Activated gamma-delta T cell treated with Interleukin-2 at 50 U/mL for 16 hours (primary cell): Measurements from ENCODE around the gene CDKN2B-AS1.
"Not testable (repeated sequence)": the region's sequence is repeated elsewhere in the genome, so short reads cannot be mapped to it uniquely, and the experiment has no call there.

ENCODE experiments used
- DNase-seq: peaks from one replicate; pipeline ENCODE4 v3.0.0-alpha.2; 2020

The CDKN2B-AS1 gene

DNA sequence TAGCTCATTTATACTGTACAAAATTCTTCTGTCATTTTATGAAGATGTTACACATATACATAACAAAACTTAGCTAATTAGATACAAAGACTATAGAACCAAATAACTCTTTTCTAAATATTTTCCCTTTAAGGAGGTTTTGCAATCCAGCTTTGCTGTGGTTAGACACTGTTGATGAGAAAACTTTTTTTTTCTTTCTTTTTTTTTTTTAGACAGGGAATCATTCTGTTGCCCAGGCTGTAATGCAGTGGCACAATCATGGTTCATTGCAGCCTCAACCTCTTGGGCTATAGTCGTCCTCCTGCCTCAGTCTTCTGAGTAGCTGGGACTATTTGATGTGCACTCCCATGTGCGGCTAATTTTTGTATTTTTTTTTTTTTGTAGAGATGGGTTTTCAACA, 53.0 kb downstream of the CDKN2B-AS1 start:
- DNase-seq, result no peak

DNA sequence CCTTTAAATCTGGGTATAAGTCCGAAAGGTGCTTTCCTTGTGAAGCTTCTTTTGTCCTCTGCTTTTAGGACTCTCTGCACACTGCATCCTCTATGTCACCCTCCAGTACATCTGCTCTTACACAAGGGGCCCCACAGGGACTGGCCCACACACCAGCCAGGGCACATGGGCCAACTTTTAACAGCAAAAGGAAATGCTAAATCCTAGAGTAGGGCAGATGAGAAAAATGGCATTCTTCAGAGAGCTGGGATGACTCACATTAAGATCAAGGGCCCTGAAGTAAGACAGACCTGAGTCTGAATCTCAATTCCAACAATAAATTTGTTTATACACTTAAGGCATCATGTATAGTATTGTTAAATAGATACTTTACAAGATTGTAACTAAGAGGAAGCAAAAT, 54.8 kb downstream of the CDKN2B-AS1 start:
- DNase-seq, result no peak

DNA sequence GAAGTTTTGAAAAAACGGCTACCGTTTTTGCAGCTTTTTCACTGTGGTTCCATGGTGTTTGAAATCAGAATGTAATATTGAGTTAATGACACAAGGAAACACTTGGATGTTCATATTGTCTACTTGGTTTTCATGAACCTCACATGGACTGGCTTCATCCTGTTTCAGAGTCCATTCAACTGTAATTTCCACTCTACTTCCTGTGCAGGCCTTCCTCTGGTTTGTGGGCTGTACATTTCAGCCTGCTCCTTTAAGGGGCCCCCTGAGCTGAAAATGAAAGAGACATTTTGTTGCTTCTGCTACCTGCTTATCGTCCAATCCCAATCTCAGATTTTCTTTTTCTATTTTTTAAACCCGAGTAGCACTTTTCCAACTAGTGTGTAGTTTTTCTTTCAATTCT, 56.3 kb downstream of the CDKN2B-AS1 start:
- no peak for DNase-seq

DNA sequence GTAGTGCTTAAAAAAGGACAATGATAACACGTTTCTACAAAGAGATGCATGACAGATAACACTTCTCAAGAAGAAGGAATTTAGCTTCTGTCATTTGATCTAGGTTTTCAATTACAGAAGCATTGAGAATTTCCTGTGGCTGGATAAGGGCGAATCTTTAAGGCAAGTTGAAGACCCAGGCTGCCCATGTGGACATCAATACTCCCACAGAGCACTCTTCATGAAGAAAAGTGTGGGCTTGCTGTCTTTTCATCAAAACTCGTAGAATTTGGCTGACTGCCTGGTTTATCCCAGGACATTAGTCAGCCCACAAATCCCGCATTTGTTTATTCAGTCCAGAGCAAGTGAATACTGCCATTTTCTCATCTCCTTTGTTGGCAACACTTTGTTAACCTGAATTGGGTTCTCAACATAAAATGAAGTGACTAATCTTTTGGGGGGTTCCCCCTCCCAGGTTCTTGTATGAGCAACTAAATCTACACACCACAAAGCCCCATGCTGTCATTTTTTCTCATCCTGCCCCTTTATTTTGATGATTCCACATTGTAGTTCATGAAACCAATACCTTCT, 57.9 kb downstream of the CDKN2B-AS1 start:
- DNase-seq, result no peak

DNA sequence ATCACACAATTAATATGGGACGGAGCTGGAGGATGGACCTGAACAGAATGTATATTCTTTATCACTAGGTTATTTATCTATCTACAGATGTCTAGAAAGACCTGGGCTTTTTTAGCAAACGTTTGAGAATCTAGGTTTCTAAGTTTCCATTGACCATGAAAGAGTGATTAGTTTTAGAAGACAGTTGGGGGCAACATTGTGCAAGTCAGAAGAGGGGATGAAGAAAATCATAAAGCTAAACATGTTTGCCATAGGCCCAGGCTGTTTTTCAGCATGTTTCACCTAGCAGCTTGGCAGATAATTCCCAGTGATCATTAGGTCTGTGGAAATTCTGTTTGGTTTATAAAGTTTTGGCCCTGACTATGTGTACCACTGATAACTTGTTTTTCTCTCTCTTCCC, 58.6 kb downstream of the CDKN2B-AS1 start:
- no peak for DNase-seq

DNA sequence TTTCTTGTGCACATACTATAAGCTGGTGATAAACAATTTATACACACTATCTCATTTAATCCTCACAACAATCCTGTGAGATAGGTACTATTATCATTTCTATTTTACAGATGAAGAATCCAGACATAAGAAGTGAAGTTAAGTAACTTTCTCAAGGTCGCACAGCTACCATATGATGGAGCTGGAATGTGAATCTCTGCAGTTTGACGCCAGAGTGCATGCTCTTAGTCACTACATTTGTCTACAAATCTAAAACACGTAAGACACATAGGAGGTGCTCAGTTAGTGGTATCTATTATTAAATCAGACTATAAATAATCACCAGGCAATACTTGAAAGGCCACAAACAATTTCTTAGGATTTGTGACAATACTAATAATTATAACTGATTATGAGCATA, 59.5 kb downstream of the CDKN2B-AS1 start:
- no peak for DNase-seq

DNA sequence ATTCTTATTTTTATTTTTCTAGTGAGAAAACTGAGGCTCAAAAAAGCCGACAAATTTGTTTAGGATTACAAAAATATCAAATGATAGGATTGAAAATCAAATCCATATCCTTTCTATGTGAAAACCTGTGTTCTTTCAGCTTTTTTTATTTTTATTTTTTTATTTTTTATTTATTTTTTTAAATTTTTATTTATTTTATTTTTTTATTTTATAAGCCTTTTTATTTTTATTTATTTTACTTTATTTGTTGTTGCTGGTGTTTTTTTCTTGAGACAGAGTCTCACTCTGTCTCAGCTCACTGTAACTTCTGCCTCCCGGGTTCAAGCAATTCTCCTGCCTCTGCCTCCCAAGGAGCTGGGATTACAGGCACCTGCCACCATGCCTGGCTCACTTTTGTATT, 59.9 kb downstream of the CDKN2B-AS1 start:
- DNase-seq, result no peak

DNA sequence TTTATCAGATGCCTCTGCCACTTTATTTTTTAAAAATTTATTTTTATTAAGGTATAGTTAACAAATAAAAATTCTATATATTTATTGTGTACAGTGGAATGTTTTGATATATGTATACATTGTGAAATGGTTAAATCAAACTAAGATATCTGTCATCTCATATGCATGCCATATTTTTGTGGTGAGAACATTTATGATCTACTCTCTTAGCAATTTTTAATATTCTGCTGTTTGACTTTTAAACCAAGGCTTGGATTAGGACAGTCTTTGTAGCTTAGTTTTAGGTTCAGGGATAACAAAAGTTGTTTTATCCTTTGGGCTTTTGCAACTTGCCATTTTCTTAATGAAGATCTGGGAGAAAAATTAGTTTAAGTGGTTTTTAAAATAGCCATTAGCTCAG, 60.5 kb downstream of the CDKN2B-AS1 start:
- no peak for DNase-seq

DNA sequence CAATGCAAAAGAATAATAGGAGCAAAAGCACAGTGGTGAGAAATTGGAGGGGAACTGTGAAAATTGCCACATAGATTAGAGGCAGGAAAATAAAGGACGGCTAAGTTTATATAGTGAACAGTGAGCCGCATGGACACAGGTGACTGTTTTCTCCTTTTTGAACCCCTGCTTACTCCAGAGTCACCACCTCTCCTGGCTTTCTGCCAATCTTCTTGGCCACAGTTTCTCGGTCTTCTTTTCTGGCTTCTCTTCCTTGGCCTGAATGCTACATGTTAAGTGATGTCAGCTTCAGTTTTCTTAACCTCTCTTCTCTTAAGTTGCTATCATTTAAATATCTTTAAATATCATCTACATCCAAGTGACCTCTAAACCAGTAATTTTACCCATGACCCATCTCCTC, 61.8 kb downstream of the CDKN2B-AS1 start:
- DNase-seq, result no peak

DNA sequence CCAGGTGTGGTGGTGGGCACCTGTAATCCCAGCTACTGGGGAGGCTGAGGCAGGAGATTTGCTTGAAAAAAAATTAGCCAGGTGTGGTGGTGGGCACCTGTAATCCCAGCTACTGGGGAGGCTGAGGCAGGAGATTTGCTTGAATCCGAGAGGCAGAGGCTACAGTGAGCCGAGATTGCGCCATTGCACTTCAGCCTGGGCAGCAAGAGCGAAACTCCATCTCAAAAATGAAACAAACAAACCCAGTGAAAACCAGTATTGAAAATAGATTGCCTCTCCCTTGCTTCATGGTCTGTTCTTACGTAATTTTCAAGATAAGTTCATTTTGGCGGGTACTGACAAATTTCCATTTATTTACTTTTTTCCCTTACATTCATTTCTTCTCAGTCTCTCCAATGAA, 63.4 kb downstream of the CDKN2B-AS1 start:
- DNase-seq, result not testable (repeated sequence)

DNA sequence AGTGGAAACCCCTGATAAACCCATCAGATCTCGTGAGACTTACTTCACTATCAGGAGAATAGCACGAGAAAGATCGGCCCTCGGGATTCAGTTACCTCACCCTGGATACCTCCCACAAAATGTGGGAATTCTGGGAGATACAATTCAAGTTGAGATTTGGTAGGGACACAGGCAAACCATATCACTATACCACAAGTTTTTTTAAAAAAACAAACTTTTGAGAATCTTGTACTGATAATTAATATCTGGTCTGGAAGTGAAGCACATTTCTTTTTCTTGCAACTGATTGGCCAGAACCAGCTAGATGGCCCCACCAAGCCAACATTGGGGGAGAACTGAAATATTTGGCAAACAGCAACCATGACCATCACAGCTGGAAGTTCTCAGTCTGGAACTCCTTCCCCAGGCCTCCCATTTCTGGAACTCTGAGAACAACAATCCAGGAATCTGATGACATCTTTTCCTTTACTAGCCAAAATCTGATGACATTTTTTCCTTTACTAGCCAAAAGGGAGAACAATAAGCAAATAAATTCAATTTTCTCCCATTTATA, 66.3 kb downstream of the CDKN2B-AS1 start:
- DNase-seq, result no peak

DNA sequence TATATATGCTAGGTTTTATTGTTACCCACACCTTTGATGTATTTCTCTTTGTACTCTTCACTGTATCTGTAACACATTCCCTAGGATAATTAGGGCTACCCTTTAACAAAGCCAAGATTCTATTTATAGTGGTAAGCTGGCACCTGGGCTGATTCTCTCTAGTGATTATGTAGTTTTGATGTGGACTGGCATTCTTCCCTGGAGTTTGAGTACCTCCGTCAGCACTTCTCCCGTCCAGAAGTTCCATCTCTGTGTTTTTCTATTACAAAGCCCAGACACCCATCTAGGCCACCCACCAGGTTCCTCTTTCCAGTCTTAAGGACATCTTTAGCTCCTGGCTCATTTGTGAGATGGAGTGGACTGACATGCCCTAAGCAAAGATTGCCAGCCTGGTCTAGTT, 70.4 kb downstream of the CDKN2B-AS1 start:
- no peak for DNase-seq

DNA sequence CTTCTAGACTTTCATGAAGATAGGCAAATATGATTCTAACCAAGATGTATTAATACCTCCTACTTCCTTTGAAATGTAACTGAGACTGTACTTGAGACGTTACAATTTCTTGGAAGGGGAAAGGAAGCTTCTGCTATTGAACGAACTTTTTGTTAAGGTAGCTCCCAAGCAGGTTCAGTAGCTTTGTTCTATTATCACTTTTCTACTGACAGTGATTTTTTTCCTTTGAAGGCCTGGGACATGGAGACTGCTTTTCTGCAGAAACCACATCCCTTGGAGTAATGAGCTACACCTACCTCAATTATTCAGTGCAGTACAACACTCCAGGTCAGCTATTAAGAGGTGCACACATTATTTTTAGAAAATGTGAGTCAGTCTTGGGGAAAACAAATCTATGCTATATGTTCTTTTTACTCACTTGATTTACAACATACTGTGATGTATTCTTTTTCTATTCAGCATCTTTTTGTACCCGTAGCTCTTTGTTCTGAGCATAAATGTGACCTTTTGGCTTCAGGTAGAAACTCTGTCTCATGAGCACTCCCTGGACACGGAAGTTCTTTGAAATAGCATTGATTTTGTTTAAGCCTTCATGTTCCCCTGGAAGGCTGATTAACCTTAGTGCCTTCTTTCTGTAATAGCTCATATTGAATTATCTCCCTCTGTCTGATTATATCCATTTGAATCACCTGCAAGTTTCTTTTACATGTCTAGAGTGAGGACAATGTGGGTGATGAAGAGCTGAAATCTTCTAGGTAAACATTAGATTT, 71.0 kb downstream of the CDKN2B-AS1 start:
- DNase-seq, result no peak

DNA sequence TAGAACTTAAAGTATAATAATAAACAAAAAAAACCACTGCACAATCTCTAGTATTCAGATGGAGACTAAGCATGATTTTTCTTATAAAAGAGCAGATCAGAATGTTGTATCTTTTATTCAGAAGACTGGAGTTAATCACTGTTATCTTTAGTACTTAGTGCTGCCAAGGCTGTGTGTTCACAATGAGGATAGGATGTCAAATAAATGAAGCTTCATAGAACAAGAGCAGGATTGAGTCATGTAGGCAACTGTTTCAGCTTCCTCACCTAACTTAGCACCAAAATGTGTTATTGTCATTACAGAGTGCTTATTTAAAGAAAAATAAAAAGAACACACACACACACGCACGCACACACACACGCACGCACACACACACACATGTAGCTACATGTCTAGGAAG, 72.6 kb downstream of the CDKN2B-AS1 start:
- DNase-seq, result no peak

DNA sequence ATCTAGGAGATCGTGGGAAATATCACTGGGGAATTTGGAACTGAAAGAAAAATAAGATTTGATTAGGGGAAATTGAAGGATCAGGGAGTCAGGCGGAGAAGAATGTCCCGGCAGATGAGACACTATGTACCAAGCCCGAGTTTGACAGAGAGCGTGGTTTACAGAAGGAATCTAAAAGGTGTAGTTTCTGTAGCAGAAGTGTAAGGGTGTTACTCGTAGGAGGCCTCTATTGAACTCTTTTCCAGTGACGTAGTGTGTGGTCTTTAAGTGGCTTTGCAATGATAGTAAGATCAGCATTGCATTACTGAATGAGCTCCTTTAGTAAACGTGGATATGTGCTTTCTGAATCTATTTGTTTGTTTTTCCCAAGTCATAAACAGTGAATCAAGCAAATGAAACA, 73.8 kb downstream of the CDKN2B-AS1 start:
- DNase-seq, result no peak

DNA sequence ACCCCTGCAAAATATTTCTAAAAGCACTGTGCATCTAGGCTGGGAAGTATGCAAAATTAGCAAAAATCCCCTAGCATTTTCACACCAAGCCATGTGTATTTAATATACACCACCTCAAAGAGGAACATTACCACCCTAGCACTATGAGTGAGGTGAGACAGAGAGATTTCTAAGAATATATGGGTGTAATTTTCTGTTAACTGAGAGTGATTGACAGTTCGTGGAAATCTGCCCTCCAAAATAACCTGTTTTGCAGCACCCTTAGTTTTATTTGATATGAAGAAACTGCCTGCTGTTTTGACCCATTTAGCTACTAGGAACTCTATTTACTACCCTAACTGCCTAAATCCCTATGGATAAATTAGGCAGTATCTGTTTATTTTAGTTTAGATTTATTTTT, 78.8 kb downstream of the CDKN2B-AS1 start:
- DNase-seq, result no peak

DNA sequence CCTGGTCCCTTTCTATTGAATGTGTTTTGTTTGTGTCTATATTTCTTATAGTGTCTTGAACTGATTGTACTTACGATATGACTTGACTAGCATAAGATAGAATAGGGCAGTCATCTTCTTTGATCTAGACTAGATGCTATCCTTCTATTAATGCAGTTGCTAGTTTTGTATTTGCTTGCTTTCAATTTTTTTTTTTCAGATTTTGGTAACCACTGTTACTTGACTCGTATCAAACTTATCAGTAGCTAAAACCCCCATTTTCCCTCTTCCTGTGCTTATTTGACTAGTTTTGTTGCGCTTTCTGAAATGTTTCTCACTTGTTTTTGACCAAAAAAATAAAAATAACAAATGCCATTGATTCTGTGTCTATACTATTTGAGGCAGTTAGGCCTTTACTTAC, 83.5 kb downstream of the CDKN2B-AS1 start:
- no peak for DNase-seq

DNA sequence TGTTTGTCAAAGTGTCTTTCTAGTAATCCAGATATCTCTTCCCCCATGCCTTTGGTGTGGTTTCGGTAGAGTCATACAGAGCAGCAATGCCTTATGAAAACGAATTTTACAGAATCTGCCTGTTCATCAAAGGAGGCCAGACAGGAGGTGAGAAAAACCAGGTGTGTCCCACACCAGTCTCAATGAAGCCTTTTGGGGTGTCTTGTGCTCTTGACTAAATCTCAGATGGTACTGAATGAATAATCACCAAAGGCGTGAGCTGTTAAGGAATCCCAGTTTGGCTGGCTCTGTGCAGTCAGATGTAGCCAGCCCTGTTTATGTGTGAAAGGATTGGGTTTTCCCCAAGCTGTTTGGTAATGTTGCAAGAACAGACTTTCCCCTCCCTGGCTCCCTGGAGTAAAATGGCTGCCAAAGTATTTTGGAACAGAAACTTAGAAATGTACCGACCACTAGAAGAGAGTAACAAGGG, 85.3 kb downstream of the CDKN2B-AS1 start:
- DNase-seq, result no peak

DNA sequence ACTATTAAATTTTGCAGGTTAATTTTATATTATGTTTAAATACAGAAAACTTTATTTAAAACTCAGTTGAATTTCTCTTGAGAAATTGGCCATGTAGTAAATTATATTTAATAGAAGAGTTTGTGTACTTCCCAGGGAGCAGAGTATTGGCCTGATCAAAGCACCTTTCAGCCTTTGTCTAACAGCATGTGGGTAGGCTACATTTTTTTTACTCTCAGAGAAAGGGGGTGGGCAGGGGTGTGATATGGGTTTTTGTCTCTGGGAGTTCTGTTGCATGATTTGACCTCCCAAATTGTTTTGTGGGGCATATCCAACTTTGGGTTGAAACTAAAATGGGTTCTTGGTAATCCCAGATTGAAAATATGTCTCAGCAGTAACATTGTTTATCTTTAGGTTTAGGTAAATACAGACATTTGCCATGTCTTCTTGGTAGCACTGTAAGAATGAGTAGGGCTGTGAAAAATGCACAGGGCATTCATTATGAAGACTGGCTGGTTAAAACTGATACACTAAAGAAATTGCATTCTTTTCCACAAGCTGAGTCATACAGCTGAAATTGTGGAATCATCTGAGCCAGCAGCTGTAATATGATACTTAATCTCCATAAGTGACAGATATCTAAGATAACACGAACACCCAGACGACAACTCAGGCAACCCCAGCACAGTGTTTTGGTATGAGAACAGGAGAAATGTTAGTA, 89.9 kb downstream of the CDKN2B-AS1 start:
- DNase-seq, result no peak

DNA sequence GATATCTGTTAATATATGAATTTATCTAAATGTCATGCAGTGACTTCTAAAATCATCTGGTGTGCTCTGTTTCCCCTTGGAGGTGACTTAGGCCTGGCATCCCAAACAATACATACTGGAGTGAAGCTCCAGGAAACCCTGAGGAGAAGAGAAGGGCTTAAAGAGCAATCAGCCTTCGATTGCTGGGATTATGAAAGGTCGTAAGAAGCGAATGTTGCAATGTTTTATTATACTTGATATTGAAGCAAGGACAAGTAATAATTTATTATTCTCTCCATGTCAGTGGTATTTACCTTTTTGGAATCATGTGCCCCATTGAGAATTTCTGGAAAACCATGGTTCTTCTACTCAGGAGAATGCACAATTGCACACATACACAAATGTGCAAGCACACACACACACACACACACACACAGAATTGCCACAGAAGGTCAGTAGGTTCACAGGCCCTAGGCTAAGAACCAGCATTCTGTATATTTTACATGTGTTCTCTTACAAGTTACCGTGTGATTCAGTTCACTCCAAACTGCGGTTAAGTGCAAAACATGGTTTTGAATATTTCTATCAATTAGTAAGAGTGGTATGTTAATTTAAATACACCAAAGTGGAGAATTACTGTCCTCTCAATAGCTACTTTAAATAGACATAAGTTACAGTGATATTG, 93.6 kb downstream of the CDKN2B-AS1 start:
- no peak for DNase-seq

DNA sequence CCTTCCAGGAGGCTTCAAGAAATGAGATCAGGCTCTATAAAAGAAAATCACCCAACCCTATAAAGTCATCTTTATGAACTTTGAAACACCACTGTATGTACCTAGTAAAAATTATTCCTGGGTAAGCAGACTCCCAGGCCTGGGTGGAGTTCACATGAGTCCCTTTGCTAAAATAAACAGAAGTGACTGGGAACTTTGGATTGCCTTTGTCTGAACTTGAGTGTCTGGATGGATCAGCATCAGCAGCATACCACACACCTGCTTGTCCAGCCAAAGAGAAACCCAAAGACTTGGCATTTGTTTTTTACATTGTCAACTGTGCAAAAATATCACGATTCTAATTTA, 94.1 kb downstream of the CDKN2B-AS1 start:
- DNase-seq, result no peak

DNA sequence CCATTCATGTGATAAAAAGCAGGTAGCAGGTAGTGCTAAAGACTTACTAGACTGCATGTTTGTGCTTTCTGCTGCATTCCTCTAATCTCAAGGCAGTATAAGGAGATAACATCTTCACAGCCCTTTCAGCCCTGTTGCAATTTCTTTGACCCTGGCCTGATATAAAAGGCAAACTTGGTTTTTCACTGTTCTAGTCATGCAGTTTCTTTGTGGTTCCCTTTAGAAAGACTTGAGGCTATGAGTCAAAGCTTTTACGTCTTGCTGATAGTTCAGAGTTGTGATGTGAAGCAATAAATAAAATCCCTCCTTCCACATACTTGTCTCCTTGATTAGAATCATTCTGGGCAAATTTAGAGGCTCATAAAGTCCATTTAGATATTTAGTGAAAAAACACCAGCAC, 103.1 kb downstream of the CDKN2B-AS1 start:
- DNase-seq, result no peak

DNA sequence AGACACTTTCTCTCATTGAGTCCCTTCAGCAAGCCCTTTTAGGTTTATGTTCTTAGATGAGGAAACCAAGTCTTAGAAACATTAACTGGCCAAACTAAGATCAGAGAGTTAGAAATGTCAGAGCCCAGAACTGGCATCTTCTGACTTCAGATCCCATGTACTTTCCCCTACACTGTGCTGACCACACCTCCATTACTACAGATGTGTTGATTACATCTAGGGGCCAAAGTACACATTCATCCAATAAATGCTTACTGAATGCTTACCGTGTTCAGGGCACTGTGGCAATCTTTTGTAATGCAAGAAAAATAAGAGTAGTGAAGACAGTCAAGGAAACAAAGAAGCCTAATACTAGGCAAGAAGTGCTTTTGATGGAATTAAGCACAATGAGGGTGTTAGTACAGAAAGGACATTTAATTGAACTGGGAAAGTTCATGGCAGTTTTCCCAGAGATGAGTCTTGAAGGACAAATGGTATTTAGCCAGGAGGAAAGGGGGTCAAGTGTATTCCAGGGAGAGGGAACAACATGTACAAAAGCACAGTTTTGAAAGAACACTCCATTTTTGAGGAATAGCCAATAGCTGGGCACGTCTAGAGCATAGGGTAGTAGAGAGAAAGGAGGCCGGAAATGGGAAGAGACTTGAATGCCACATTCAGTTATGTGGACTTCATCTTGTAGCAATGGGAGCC, 104.2 kb downstream of the CDKN2B-AS1 start:
- DNase-seq, result no peak
